Kidney tubule cell (primary cell): ENCODE data around the gene SCFD2.
"Not testable (repeated sequence)": the region's sequence is repeated elsewhere in the genome, so short reads cannot be mapped to it uniquely, and the experiment has no call there.

Source experiments
- DNase-seq: peaks from one replicate; pipeline ENCODE4 v3.0.0-alpha.2; 2018; ENCODE audit warnings: low spot score

Gene SCFD2

DNA sequence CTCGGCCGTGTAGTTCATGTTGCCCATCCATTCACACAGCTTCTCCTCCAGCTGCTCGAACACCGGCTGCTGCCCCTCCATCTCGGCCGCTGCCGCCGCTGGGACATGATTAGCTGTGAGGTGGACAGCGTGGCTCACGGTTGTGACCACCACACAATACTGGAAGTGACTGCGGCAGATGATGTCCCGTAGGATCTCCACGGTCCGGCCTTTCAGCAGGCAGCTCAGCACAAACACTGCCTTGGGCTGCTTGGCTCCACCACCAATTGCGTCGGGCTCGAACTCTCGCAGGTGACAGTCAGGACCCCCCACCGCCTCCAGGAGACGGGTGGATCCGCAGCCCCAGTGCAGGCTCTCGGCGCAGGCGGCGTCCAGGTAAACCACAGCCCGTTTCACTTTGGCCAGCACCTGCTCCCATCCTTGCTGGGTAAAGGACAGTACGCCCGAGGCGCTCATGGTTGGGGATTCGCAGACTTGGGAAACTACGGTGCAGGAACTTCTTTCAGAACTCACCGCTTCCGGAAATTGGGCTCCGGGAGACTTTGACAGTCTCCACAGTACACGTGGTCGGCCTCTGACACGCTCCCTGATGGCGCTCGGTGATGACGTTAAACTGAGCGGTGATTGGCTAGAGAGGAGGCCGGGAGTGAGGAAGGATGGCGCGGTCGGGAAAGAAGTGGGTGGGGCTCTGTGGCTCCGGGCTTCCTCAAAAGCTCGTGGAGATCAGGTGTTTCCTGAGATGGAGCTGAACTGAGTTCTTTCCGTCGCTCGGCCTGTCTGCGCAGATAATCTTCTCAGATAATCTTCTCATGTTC lies at the start of gene SCFD2:
Gene SCFD2, minus strand, starts transcription at position 576 of the 815 bp plus-strand sequence.
- peak; percentile 96 for DNase-seq

DNA sequence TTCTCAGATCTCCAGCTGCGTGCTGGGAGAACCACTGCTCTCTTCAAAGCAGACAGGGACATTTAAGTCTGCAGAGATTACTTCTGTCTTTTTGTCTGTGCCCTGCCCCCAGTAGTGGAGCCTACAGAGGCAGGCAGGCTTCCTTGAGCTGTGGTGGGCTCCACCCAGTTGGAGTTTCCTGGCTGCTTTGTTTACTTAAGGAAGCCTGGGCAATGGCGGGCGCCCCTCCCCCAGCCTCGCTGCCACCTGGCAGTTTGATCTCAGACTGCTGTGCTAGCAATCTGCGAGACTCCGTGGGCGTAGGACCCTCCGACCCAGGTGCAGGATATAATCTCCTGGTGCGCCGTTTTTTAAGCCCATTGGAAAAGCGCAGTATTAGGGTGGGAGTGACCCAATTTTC lies 43.6 kb upstream of the SCFD2 start:
- DNase-seq = not testable (repeated sequence)

DNA sequence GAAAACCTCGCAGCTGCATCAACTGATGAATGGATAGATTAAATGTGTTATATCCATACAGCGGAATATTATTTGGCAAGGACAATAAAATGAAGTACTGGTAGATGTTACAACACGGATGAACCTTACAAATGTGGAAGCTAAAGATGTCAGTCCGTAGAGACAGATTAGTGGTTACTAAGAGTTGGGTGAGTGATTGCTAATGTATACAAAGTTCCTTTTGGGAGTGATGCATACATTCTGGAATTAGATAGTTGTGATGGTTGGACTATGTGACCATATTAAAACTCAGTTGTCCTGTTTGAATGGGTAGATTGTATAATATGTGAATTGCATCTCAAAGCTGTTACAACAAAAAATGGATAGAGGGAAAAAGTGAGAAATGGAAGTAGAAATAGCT lies 14.4 kb upstream of the SCFD2 start:
- no peak for DNase-seq

DNA sequence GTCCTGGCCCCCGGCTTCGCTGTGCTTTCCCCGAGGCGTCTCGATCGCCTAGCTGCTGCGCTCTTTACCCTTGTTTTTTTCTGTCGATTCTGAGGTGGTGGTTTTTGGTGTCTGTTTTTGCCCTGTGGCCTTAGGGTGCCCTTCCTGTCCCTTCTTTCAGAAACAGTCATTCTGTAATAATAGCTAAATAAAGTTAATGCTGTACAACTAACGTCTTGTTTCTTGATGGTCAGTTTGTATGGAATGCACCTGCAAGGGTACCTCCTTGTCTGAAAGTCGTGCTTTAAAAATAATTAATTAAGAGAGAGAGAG lies 12.3 kb upstream of the SCFD2 start:
- no peak for DNase-seq

DNA sequence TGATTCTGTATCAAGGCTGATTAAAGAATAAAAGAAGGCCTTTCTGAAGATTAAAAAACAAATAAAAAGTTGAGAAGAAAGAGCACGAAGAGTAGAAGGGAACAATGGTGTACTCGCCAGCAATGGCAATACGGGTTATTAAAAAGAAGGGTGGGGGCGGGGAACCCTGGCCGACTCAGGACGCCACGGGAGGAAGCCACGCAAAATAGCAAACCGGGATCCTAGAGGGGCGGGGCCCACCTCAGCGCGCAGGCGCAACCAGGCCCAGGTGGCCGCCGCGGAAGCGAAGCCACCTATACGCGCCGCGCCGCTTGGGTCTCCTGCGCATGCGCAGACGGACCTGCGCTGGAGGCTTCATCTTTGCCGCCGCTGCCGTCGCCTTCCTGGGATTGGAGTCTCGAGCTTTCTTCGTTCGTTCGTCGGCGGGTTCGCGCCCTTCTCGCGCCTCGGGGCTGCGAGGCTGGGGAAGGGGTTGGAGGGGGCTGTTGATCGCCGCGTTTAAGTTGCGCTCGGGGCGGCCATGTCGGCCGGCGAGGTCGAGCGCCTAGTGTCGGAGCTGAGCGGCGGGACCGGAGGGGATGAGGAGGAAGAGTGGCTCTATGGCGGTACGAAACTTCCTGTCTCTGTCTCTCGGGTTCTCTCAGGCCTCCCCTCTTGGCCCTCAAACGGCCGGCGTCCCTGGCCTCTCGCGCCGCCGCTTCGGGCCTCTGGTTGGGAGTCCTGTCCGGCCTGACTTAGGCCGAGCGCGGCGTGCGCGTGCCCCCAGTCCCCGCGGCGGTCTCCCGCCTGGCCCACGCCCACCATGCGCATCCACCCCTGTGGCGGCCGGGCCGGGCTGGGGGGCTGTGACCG lies 11.7 kb upstream of the SCFD2 start, which contains the start of gene FIP1L1:
Gene FIP1L1, plus strand, starts transcription at position 323 of the 852 bp plus-strand sequence. Its CDS starts 198 bp downstream, at position 521.
- DNase-seq = peak; percentile 95

DNA sequence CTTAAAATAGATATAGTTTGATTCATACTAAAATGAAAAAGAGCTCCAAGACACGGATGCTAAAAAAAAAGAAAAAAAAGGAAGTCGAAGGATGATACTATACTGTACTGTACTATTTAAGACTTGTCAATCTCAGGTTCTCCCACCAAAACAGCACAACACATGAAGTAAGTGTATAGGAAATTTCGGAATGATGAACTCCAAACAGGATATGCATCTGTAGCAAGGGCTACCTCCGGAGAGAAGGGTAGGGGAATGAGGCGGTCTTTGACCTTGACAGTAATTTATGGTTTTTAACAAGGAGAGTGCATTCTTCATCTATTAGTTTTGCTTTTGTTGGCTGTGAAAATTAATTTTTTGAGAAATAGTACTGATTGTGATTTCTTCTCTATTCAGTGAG lies 11.0 kb upstream of the SCFD2 start:
- DNase-seq = no peak

DNA sequence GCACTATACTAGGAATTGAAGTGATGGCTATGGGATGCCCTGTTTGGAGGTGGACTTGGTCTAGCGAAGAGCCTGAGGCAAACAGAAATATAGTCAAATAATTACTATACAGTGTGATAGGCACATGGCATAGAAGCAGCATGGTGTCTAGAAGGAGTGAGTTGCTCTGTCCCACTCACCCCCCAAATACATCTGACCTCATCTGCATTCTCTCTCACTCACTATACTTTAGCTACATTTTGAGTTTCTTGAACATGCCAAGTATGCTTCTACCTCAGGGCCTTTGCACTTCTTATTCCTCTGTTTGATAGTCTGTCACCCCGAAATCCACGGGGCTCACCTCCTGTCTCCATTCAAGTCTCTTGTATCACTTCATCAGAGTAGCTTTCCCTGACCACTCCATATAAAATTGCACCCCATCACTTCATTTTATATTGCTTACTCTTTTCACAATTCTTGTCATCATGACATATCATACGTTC lies 9.0 kb upstream of the SCFD2 start:
- DNase-seq = no peak

DNA sequence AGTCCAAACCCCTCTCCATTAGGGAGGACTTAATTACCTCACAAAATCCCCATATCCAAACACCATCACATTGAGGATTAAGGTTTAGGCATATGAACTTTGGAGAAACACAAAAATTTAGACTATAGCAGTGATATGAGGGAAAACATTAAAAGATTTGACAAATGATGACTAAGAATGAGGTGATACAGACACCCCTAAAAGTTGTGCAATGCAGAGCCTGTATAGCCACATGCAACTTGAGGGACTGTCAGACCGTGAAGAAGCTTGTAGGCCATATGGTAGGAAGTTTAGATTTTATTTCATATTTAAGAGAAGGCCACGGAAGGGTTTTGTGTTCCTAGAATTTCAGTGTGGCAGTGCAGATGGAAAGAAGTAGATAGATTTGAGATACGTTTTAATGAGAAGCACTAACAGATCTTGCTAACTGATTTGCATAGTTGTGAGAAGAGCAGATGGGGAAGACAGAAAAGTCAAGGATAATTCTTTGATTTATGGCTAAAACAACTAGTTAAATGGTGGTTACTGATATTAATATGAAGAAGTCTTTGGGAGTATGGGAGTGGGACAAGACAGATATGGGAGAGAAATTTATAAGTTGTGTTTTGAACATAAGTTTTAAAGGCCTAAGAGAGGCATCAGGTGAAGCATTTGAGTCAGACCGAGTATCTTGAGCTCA lies 6.1 kb upstream of the SCFD2 start:
- DNase-seq = no peak

DNA sequence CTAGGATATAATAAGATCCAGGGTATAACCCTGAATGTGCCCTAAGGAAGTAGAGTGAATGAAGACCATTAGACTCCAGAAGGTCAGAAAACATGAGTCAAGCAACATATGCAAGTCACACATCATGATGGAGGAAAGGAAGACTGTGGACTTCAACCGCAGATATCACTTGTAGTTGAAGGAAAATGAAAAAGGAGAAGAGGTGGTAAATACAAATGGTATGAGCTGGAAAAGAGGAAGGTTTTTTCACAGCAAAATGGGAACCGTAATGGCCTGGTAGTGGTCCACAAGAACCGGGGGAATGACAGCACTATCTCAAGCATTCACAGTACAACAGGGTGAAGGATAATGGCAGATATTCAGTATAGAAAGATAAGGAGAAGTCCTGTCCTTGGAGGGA lies 5.2 kb upstream of the SCFD2 start:
- no peak for DNase-seq

DNA sequence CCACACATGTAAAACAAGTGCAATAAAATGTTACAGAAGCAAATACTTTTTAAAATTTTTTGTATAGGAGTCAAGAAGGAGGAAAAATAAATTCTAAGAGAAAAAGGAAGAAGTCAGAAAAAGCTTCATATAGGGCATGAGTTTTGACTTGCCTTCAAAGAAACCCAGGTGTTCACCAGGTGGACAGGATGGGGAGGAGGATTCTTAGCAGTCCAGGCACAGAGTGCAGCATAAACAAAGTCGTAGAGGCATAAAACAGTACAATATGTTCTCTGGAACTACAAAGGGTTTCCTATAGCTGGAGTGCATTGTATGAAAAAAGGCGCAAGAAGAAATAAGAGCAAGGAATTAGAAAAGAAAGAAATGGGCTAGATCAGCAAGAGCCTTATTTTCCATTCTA lies 1.9 kb upstream of the SCFD2 start:
- DNase-seq = no peak

DNA sequence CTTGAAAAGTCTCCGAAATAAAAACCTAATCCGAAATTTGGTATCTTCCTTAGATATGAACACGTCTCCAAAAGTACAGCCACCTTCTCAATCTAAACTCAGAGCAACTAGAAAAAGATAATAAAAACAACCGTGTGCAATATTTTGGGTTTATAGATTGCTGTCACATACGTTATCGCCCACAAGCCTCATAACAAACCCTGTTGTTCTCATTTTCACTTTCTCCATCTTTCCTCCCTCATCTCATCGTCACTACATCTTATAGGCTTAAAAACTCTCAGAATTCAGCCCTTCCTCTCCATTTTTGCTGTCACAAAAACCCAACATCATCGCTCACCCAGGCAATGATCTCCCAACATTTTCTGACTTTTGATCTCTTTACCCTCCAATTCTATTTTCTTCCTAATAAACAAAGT lies 448 bp upstream of the SCFD2 start:
- no peak for DNase-seq

DNA sequence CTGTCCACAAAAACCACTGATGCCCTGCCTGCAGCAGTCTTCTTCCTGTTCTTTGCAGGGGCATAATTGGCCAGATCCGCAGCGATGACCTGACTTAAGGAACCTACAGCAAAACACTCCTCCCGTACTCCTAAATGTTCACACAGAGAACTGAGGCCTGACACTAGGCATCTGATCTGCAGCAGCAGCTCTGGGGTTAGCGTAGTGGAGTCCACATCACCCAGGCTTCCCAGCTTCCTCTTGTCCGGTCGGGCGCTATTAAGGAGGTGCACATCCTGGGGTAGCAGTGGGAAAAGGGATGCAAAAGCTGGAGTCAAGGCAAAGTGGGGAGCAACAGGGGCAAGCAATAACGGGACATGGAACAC lies 758 bp downstream of the SCFD2 start:
- DNase-seq = peak; percentile 30

DNA sequence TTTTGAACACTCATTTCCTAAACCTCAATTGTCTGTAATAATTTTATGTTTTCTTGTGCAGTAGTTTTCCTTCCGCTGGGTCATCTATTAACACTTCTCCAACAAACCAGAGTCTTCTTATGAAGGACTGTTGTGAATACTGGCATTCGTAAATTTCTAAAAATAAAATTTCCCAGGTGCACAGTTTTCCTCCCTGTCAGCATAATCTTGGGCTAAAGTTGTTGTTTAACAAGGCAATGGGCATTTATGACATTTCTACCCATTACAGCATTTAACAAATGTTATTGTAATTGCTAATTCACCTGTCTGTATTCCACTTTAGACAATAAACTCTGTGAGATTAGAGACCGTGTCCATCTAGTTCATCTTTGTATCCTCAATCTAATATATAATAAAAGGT lies 1.2 kb downstream of the SCFD2 start:
- no peak for DNase-seq

DNA sequence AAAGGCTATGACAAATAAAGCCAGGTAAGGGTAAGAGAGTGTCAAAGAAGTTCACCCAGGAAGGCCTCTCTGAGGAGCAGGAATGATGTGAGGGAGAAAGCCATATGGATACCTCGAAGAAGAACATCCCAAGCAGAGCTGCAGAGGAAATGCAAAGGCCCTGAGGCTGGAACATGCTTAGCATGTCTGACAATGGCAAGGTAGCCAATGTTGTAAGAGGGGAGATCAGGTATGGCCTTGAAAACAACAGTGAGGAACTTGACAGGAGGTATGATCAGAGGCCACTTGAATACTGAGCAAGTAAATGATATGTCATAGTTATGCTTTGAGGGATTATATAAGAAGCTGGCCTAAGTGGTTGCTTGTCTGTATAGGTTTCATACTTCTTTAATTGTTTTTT lies 3.8 kb downstream of the SCFD2 start:
- no peak for DNase-seq

DNA sequence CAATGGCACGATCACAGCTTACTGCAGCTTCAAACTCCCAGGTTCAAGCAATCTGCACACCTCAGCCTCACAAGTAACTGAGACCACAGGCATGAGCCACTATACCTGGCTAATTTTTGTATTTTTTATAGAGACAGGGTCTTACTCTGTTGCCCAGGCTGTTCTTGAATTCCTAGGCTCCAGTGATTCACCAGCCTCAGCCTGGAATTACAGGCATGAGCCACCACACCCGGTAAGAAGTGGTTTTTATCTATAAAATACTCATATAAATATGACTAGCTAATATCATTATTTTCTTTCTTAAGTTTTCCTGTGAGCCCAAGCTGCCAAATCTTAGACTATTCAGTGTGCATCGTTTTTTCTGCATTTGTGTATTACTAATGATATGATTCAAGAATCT lies 4.4 kb downstream of the SCFD2 start:
- DNase-seq = no peak

DNA sequence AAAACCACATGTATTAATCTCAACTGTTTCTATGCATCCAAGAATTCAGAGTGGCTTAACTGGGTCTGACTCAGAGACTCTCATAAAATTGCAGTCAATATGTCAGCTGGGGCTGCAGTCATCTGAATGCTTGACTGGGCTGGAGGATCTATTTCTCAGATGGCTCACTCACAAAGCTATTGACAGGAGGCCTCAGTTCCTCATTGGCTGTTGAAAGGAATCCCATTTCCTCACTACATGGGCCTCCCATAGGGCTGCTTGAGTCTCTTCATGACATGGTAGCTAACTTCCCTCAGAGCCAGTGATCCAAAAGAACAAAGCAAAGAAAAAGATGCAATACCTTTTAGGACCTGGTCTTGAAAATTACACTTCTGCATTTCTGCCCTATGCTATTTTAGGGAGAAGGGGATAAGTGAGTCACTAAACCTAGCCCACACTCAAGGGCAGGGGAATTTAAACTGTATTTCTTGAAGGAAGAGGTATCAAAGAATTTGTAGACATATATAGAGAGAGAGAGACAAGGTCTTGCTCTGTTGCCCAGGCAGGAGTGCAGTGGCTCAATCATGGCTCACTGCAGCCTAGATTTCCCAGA lies 9.8 kb downstream of the SCFD2 start:
- DNase-seq = peak; percentile 57

DNA sequence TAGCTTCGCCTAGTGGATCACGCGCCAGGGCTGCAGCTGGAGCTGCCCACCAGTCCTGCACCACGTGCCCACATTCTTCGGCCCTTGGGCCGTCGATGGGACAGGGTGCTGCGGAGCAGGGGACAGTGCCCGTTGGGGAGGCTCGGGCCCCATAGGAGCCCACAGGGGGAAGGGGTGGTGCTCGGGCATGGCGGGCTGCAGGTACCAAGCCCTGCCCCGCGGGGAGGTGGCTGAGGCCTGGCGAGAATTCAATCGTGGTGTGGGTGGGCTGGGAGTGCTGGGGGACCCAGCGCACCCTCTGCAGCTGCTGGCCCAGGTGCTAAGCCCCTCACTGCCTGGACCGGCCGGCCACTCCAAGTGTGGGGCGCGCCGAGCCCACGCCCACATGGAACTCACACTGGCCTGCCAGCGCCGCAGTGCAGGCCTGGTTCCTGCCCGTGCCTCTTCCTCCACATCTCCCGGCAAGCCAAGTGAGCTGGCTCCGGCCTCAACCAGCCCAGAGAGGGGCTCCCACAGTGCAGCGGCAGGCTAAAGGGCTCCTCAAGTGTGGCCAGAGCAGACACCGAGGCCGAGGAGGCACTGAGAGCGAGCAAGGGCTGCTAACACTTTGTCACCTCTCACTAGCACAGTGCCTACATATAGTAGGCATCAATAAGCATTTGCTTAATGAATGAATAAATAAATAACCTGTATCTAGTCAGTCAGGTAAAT lies 11.7 kb downstream of the SCFD2 start:
- DNase-seq = no peak

DNA sequence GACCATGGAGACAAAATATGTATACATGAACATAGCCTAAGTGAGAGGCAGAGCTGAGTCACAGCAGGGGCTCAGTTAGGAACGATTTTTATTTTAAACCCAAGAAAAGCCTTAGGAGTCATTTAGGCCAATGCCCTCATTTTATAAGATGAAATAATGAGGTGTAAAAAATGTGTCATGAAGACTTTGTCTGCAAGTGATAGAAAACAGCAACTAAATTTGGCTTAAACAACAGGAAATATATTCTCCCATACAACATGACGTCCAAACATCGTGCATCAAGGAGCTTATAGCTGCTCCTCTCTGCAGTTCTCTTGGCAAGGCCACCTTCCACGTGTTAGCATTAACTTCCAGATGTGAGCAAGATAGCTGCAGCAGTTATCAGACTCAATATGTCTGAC lies 16.8 kb downstream of the SCFD2 start:
- DNase-seq = no peak

DNA sequence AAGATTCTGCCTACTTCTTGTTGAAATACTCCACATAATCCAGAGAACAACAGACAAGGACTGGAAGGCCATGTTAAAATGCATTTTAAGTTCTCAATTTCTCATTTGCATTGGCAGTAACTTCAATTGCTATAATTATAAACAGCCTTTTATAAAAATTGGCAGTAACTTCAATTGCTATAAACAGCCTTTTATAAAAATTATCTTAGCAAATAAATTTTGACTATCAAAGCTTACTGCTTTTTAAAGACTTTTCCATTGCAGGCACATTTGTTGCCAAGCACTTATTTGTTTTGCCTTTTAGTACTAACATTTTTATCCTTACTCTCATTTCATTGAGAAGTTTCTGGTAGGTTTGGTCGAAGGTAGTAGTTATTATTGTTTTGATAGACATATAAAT lies 17.8 kb downstream of the SCFD2 start:
- no peak for DNase-seq

DNA sequence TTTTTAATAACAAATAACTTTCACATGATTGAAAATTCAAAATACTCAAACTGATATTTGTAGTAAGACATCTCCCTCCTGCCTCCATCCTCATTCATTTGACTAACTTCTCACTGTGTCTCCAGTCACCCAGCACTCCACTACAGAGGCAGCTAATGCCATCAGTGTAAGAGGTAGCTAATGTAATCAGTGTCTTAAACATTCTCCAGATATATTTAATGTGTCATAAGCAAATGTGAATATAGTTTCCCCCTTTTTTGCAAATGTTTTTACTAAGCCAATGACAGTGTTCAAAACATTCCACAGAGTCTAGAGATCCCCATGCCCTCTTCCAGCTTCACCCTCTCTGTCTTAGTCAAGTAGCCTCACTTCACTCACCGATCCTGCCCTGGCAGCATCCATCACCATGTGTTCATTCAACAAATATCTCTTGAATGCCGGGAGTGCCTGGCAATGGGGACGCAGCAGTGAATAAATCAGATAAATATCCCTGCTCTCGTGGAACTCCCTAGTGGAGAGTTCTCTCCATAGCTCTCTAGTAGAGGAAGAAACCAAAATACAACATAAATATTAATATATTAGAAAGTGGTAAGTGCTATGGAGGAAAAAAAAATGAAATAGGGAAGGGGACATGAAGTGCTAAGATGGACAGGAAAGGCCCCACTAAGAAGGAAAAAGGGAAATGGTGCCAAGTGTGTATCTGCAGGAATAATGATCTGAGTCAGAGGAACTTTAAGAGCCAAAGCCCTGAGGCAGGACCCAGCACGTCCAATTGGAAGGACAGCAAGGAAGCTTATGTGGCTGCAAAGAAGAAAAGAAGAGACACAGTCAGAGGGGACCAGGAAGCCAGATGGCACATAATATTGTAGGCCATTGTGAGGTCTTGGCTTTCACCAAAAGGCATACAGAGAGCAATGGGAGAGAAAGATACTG lies 18.7 kb downstream of the SCFD2 start:
- DNase-seq = peak; percentile 17

DNA sequence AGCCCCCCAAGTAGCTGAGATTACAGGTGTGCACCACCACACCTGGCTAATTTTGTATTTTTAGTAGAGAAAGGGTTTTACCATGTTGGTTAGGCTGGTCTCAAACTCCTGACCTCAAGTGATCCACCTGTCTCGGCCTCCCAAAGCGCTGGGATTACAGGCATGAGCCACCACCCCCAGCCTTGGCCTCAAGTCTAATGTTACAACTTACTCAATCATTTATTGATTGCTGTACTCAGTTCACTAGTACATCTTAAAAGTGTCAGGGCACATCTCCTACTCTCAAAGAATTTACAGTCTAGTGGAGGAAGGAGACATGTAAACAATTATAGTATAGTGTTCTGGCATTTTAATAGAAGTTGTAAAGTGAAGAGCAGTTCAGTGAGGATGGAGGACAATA lies 19.5 kb downstream of the SCFD2 start:
- DNase-seq = not testable (repeated sequence)
